GM23248 (cell line): ENCODE data around the gene STX16.

Source experiments
- EZH2 ChIP-seq: fragments of 200-600 bp; sonication (generic); IDR thresholded peaks from 2 replicates; pipeline ENCODE4 v1.6.1; 2018; ENCODE audit warnings: antibody characterized with exemption, mild to moderate bottlenecking; ENCODE audit not compliant: insufficient read depth, poor library complexity, severe bottlenecking
- EZH2phosphoT487 ChIP-seq: fragments of 200-600 bp; sonication (generic); IDR thresholded peaks from 2 replicates; pipeline ENCODE4 v1.6.1; 2018; ENCODE audit warnings: antibody characterized with exemption, moderate library complexity, mild to moderate bottlenecking, low read depth; ENCODE audit not compliant: insufficient read depth

GRCh38 chr20:58677808-58678207 lies 26.7 kb downstream of the STX16 start:
- TF ChIP-seq EZH2phosphoT487 (no peak), EZH2 (no peak)
